HCT116 (cell line): ENCODE measurements around the gene PHKB.
"Not testable (repeated sequence)": the region's sequence is repeated elsewhere in the genome, so short reads cannot be mapped to it uniquely, and the experiment has no call there.

ENCODE experiments used
- CTCF ChIP-seq, 3 experiments: fragments of 200-600 bp in 1 of 3; sonication (generic) in 1 of 3; IDR thresholded peaks in 2 of 3; conservative IDR thresholded peaks in 1 of 3; 2 replicates each; pipeline ENCODE4 v1.5.1; 2012 to 2017; ENCODE audit warnings: low read depth in 2 of 3, low read length in 2 of 3, antibody characterized with exemption in 1 of 3, borderline replicate concordance in 1 of 3, control low read depth in 1 of 3, mild to moderate bottlenecking in 1 of 3, mixed read lengths in 1 of 3, mixed run types in 1 of 3, moderate library complexity in 1 of 3; ENCODE audit not compliant: insufficient read depth in 1 of 3
- EZH2 ChIP-seq: fragments of 200-600 bp; sonication (generic); IDR thresholded peaks from 2 replicates; pipeline ENCODE4 v1.6.1; 2017; ENCODE audit warnings: antibody characterized with exemption, mixed run types
- JUND ChIP-seq: IDR thresholded peaks from 2 replicates; pipeline ENCODE4 v1.6.1; 2012
- MAX ChIP-seq: IDR thresholded peaks from 2 replicates; pipeline ENCODE4 v1.6.1; 2012
- POLR2A ChIP-seq: IDR thresholded peaks from 2 replicates; pipeline ENCODE4 v1.7.0; 2011; ENCODE audit warnings: borderline replicate concordance; ENCODE audit not compliant: insufficient read depth, insufficient read length; ENCODE audit errors: extremely low read depth
- POLR2AphosphoS5 ChIP-seq: IDR thresholded peaks from 2 replicates; pipeline ENCODE4 v1.6.1; 2011; ENCODE audit warnings: mild to moderate bottlenecking, low read depth, low read length, moderate library complexity
- SIN3A ChIP-seq: IDR thresholded peaks from 2 replicates; pipeline ENCODE4 v1.6.1; 2012; ENCODE audit warnings: low read depth
- ZFX ChIP-seq: fragments of 450-650 bp; IDR thresholded peaks from 2 replicates; pipeline ENCODE4 v1.6.1; 2017
- ZNF274 ChIP-seq: fragments of 200-500 bp; sonication (Bioruptor generic); IDR thresholded peaks from 2 replicates; pipeline ENCODE4 v1.6.1; 2014; ENCODE audit warnings: mild to moderate bottlenecking, low read depth, low read length, inconsistent platforms

GRCh38 chr16:47434274-47434673 is 26.9 kb upstream of the PHKB start:
- TF ChIP-seq EZH2; MAX; JUND; CTCF (IDR thresholded peaks at IDR 0.05 in 2 of 3, conservative IDR thresholded peaks at IDR 0.05 in 1 of 3; ENCODE audit: borderline replicate concordance in 1 of 3, insufficient read depth in 1 of 3, low read depth in 2 of 3, low read length in 2 of 3); POLR2AphosphoS5; SIN3A; POLR2A; ZFX; ZNF274: not testable (repeated sequence)
